ENCODE measurements around the gene TMPRSS9. TPM values are rescaled to one million over a fixed set of nuclear protein-coding genes. Genes with fewer than 3 reads are reported as not detected.

Gene TMPRSS9
- total RNA-seq, 2 donors from 2014 or later = not detected

DNA sequence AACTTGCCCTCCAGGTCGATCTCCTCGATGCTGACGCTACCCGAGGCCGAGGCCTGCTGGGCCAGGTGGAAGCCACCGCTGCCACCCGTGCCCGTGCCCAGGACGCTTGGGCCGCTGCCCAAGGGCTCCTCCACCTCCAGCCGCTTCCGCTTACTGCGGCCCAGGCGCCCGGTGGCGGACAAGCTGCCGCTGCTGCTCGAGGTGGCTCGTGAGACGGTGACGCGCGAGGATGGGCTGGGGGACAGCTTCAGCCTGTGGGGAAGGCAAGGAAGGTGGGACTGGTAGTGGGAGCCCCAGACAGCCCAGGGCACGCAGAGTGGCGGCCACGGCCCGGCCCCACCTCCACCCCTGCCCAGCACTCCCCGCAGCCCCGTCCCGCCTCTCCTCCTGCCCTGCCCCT, 73.8 kb downstream of the TMPRSS9 start:
- peaks cover 0 to under 1% of the 10 kb centered on the region in 2 donors for H3K4me1 ChIP-seq
- H3K27ac ChIP-seq = no peak overlapping the region
- H3K27me3 ChIP-seq = no peaks in the 10 kb centered on the region
- no peak overlapping the region for H3K4me3 ChIP-seq
- peaks cover 26% of the 10 kb centered on the region for H3K36me3 ChIP-seq
- no peak for DNase-seq (ENCODE audit: low spot score)
- no peaks in the 10 kb centered on the region for H3K9me3 ChIP-seq
- TF ChIP-seq, protein P1, sequence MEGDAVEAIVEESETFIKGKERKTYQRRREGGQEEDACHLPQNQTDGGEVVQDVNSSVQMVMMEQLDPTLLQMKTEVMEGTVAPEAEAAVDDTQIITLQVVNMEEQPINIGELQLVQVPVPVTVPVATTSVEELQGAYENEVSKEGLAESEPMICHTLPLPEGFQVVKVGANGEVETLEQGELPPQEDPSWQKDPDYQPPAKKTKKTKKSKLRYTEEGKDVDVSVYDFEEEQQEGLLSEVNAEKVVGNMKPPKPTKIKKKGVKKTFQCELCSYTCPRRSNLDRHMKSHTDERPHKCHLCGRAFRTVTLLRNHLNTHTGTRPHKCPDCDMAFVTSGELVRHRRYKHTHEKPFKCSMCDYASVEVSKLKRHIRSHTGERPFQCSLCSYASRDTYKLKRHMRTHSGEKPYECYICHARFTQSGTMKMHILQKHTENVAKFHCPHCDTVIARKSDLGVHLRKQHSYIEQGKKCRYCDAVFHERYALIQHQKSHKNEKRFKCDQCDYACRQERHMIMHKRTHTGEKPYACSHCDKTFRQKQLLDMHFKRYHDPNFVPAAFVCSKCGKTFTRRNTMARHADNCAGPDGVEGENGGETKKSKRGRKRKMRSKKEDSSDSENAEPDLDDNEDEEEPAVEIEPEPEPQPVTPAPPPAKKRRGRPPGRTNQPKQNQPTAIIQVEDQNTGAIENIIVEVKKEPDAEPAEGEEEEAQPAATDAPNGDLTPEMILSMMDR (IDR thresholded peaks at IDR 0.05) = no peak

DNA sequence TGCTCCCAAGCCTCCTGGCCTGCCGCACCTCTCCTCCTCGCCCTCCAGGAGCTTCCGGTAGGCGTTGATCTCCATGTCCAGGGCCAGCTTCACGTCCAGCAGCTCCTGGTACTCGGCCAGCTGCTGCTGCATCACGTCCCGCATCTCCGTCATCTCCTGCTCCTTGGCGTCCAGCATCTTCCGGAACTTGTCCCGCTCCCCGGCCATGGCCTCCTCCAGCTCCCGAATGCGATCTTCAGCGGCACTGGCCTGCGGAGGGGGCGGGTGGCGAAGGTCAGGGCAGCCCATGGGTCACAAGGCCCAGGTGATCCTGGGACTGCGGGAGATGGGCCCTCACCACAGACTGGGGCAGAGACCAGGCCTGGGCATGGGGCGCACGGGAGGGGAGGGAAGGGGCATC, 74.2 kb downstream of the TMPRSS9 start:
- DNase-seq (ENCODE audit: low spot score) = no peak
- TF ChIP-seq, protein P1 (IDR thresholded peaks at IDR 0.05) = no peak
- peaks cover 26% of the 10 kb centered on the region for H3K36me3 ChIP-seq

DNA sequence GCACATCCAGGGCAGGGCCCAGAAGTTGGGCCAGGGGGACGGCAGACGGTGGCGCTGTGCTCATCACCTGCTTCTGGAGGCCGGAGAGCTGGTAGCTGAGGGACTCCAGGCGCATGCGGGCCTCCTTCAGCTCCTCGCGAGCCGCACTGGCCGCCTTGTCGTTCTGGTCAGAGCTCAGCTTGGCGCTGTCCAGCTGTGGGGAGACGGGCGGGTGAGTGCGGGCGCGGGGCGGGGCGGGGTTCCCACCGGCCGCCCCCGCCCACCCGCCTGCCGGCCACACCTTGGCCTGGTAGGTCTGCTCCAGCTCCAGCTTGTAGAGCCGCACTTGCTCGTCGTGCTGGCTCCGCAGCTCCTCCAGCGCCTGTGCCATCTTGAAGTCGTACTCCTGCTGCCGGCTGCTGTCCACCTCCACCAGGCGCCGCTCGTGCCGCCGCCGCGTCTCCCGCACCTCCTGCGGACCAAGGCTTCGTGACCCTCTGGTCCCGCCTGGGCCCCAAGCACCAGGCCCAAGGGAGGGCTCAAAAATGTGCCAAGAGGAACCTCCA, 74.7 kb downstream of the TMPRSS9 start:
- peaks cover 26% of the 10 kb centered on the region for H3K36me3 ChIP-seq
- H3K4me1 ChIP-seq = no peaks in the 10 kb centered on the region
- no peak overlapping the region for H3K4me3 ChIP-seq
- no peaks in the 10 kb centered on the region for H3K27me3 ChIP-seq
- TF ChIP-seq, protein P1 (IDR thresholded peaks at IDR 0.05) = no peak
- no peaks in the 10 kb centered on the region for H3K9me3 ChIP-seq
- DNase-seq (ENCODE audit: low spot score) = no peak
- H3K27ac ChIP-seq = no peak overlapping the region

More for the DNA sequence above, 74.2 kb downstream of the TMPRSS9 start:
- H3K27ac ChIP-seq = no peak overlapping the region
- no peaks in the 10 kb centered on the region for H3K27me3 ChIP-seq
- no peaks in the 10 kb centered on the region for H3K9me3 ChIP-seq
- H3K4me1 ChIP-seq = no peaks in the 10 kb centered on the region
- H3K4me3 ChIP-seq = no peak overlapping the region

DNA sequence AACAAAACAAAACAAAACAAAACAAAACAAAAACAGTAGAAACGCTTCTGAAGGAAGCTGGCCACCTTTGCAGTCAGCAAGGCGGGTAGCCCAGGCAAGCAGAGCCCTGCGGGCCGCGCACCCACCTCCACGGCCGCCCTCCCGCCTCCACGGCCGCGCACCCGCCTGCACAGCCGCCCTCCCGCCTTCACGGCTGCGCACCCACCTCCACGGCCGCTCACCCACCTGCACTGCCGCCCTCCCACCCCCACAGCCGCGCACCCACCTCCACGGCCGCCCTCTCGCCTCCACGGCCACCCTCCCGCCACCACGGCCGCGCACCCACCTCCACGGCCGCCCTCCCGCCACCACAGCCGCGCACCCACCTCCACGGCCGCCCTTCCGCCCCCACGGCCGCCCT, 76.3 kb downstream of the TMPRSS9 start:
- Histone ChIP-seq H3K4me3 (no peak overlapping the region), H3K4me1 (no peaks in the 10 kb centered on the region), H3K27me3 (no peaks in the 10 kb centered on the region), H3K9me3 (no peaks in the 10 kb centered on the region), H3K36me3 (peaks cover 22% of the 10 kb centered on the region), H3K27ac (no peak overlapping the region)
- DNase-seq (ENCODE audit: low spot score) = no peak
- TF ChIP-seq, protein P1 (IDR thresholded peaks at IDR 0.05) = no peak

DNA sequence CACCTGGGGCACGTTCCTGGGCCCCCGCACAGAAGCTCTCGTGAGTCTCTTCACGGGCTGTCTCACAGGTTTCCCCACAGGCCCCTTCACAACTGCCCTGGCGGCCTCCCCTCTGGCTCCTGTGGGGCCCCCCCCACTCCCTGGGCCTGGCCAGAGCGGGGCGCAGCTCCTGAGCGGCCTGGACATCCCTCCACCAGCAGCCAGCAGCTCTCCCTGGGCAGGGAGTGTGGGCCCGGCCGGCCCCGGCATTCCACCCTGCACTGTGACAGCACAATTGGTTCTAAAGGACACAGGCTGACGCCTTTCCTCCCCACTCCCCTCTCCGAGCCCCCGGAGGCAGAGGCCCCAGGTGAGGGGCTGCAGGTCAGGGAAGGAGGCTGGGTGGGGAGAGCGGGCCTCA, 76.9 kb downstream of the TMPRSS9 start:
- TF ChIP-seq, protein P1 (IDR thresholded peaks at IDR 0.05) = no peak
- Histone ChIP-seq H3K4me3 (no peak overlapping the region), H3K27me3 (no peaks in the 10 kb centered on the region), H3K36me3 (peaks cover 17% of the 10 kb centered on the region), H3K27ac (no peak overlapping the region), H3K9me3 (no peaks in the 10 kb centered on the region), H3K4me1 (no peaks in the 10 kb centered on the region)
- DNase-seq (ENCODE audit: low spot score) = no peak

DNA sequence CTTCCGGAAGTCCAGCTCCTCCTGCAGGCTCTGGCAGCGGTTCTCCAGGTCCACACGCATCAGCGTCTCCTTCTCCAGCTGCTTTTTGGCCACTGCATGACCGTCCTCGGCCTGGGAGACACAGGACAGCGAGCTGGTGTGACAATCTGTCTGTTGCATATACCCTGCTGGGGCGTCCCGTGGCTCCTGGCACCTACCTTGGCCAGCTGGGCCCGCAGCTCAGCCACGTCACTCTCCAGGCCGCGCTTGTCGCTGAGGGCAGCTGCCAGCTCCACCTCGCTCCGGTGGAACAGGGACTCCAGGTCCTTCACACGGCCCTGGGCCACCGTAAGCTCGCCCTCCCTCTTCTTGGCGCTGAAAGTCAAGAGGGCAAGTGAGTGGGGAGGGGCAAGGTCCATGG, 78.1 kb downstream of the TMPRSS9 start:
- no peak for DNase-seq (ENCODE audit: low spot score)
- Histone ChIP-seq H3K27me3 (no peaks in the 10 kb centered on the region), H3K4me3 (no peak overlapping the region), H3K36me3 (peaks cover 15% of the 10 kb centered on the region), H3K9me3 (no peaks in the 10 kb centered on the region), H3K27ac (no peak overlapping the region), H3K4me1 (no peaks in the 10 kb centered on the region)
- TF ChIP-seq, protein P1 (IDR thresholded peaks at IDR 0.05) = no peak
